Measurements from ENCODE around the gene EDARADD.
A peak's percentile ranks its signal among the peaks of the same experiment; 100 is the strongest.
"Not testable (repeated sequence)": the region's sequence is repeated elsewhere in the genome, so short reads cannot be mapped to it uniquely, and the experiment has no call there.

EDARADD gene

DNA sequence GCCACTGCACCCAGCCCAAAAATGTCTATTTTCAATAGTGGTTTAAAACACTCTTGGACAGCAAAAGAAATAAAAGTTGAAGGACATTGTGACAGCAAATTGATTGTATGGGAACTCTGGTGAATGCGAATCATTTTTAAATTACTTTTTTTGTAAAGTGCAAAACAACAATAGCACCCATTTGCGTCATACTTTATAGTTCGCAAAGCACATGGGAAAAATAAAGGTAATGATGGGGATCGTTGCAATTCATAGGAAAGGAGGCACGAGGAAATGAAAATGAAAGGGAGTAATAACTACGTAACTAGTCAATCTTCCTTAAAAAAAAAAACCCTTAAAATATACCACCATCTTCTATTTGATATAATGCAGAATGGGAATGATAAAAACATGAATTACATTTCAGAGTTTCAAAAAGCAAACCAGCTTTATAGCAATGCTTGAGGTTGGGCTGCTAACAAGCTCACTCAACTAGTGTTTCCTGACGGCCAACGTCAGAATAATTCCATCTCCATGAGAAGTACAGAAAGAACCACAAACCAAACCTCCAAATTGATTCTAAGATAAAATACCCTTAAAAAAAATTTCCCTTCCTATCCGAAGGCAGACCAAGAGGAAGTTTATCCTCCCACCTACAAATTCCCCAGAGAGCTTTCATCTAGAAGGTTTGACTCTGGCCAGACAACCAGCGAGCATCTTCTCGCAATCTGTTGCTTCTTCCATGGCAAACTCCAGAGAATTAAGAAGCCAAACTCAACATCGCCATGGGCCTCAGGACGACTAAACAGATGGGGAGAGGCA, at the start of gene EDARADD:
Gene EDARADD (plus strand): TSS at position 606 of the 801 bp plus-strand sequence. CDS start 159 bp downstream, at position 765.
- H3K27ac ChIP-seq = no peak within 1 kb of the TSS
- H3K36me3 ChIP-seq = no peaks in the 10 kb centered on the region
- no peaks in the 10 kb centered on the region for H3K9me3 ChIP-seq
- peaks cover 63% of the 10 kb centered on the region for H3K27me3 ChIP-seq
- peaks cover 14 to 23% of the 10 kb centered on the region in 2 experiments for H3K4me1 ChIP-seq (ENCODE audit: control insufficient read depth in 1 of 2, insufficient read depth in 1 of 2, low read depth in 1 of 2, low read length in 1 of 2)
- TF ChIP-seq, protein P1, sequence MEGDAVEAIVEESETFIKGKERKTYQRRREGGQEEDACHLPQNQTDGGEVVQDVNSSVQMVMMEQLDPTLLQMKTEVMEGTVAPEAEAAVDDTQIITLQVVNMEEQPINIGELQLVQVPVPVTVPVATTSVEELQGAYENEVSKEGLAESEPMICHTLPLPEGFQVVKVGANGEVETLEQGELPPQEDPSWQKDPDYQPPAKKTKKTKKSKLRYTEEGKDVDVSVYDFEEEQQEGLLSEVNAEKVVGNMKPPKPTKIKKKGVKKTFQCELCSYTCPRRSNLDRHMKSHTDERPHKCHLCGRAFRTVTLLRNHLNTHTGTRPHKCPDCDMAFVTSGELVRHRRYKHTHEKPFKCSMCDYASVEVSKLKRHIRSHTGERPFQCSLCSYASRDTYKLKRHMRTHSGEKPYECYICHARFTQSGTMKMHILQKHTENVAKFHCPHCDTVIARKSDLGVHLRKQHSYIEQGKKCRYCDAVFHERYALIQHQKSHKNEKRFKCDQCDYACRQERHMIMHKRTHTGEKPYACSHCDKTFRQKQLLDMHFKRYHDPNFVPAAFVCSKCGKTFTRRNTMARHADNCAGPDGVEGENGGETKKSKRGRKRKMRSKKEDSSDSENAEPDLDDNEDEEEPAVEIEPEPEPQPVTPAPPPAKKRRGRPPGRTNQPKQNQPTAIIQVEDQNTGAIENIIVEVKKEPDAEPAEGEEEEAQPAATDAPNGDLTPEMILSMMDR (IDR thresholded peaks at IDR 0.05) = no peak
- H3K4me3 ChIP-seq (ENCODE audit: low read depth in 1 of 2, low read length in 1 of 2) = peak within 1 kb of the TSS; percentile 17 to 55

DNA sequence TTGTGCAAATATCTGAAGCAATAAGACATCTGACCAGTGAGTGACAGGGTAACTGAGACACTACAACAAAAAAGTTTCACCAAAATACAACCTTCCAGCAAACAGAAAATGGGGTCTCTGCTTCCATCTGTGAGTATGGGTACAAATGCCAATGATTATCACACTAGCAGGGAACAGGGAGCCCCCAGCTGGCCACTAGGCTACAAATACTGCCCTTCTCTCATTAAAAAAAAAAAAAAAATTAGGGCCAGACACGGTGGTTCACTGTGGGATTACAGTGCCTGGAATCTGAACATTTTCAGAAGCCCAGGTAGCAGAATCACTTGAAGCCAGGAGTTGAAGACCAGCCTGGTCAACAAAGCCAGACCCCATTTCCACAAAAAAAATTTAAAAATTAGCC, 48.4 kb upstream of the EDARADD start:
- Histone ChIP-seq H3K9me3 (no peaks in the 10 kb centered on the region), H3K27ac (no peak overlapping the region), H3K4me1 (ENCODE audit: control insufficient read depth in 1 of 2, insufficient read depth in 1 of 2, low read depth in 1 of 2, low read length in 1 of 2) (no peaks in the 10 kb centered on the region), H3K27me3 (peaks cover 15% of the 10 kb centered on the region), H3K36me3 (no peaks in the 10 kb centered on the region), H3K4me3 (ENCODE audit: low read depth in 1 of 2, low read length in 1 of 2) (no peak overlapping the region)
- TF ChIP-seq, protein P1 (IDR thresholded peaks at IDR 0.05) = no peak

DNA sequence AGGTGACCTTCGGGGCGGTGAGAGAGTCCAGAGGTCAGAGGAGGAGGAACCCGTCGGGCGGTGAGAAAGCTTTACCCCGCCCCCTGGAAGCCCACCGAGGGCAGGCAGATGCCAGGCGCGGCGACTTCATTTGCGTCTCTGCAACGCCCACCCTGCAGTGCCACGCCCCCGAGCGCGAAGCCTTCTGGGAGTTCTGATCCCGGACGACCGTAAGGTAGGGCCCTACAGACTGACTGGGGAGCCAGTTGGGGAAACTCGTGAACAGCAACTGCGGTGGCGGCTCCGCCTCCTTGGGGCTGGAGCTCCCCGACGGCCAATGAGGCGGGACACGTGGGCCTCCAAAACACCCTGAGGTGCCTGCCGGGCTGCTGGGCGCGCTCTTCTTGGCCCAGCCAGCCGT, 46.0 kb upstream of the EDARADD start:
- no peaks in the 10 kb centered on the region for H3K4me1 ChIP-seq (ENCODE audit: control insufficient read depth in 1 of 2, insufficient read depth in 1 of 2, low read depth in 1 of 2, low read length in 1 of 2)
- TF ChIP-seq, protein P1 (IDR thresholded peaks at IDR 0.05) = no peak
- H3K27me3 ChIP-seq = peaks cover 15% of the 10 kb centered on the region
- H3K36me3 ChIP-seq = no peaks in the 10 kb centered on the region
- H3K27ac ChIP-seq = no peak overlapping the region
- no peak overlapping the region for H3K4me3 ChIP-seq (ENCODE audit: low read depth in 1 of 2, low read length in 1 of 2)
- H3K9me3 ChIP-seq = no peaks in the 10 kb centered on the region

DNA sequence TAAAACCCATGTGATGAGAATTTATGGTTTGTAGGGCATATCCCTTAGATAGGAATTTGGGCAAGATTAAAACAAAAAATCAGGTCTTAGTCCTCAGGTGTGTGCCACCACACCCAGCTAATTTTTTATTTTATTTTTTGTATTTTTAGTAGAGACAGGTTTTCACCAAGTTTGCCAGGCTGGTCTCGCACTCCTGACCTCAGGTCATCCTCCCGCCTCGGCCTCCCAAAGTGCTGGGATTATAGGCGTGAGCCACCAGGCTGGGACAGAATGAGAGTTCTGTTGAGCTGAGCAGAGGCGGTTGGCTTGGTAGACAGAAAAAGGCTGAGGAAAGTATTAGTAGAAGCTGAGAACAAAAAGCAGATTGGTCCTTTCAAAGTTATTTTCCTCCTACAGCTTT, 43.8 kb upstream of the EDARADD start:
- Histone ChIP-seq H3K27me3 (peaks cover 15% of the 10 kb centered on the region), H3K27ac (no peak overlapping the region), H3K4me1 (ENCODE audit: control insufficient read depth in 1 of 2, insufficient read depth in 1 of 2, low read depth in 1 of 2, low read length in 1 of 2) (peaks cover 2 to 10% of the 10 kb centered on the region in 2 experiments), H3K36me3 (no peaks in the 10 kb centered on the region), H3K4me3 (ENCODE audit: low read depth in 1 of 2, low read length in 1 of 2) (no peak overlapping the region), H3K9me3 (no peaks in the 10 kb centered on the region)
- TF ChIP-seq, protein P1 (IDR thresholded peaks at IDR 0.05) = no peak

DNA sequence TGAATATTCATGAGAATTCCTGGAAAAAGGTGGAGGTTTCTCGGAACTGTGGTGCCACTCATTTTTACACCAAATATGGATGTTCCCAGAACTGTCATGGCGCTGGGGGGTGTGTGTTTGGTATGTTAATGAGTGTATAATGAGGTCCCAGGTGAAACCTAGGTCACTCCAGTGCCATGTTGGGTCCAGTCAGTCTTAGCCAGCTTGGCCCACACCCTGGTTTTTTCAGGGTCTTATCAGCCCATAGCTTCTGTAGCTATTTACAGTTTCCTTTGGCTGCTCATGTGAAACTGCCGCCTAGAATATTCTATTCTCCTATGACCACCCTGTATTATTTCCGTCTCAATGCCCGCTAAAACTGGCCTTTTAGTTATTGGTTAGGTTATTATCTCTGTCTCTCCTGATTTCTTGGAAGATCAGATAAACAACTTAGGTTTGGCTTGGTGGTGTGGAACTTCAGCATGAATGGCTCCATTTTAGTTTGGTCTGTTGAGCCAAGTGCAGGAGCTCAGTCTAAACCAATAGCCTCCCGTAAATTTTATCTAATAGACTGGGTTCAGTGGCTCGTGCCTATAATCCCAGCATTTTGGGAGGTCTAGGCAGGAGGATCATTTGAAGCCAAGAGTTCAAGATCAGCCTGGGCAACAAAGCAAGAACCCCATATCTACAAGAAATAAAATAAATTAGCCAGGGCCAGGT, 42.1 kb upstream of the EDARADD start:
- Histone ChIP-seq H3K27ac (no peak overlapping the region), H3K4me3 (ENCODE audit: low read depth in 1 of 2, low read length in 1 of 2) (no peak overlapping the region), H3K27me3 (peaks cover 15% of the 10 kb centered on the region), H3K9me3 (no peaks in the 10 kb centered on the region), H3K36me3 (no peaks in the 10 kb centered on the region), H3K4me1 (ENCODE audit: control insufficient read depth in 1 of 2, insufficient read depth in 1 of 2, low read depth in 1 of 2, low read length in 1 of 2) (peaks cover 2 to 10% of the 10 kb centered on the region in 2 experiments)
- TF ChIP-seq, protein P1 (IDR thresholded peaks at IDR 0.05) = no peak

DNA sequence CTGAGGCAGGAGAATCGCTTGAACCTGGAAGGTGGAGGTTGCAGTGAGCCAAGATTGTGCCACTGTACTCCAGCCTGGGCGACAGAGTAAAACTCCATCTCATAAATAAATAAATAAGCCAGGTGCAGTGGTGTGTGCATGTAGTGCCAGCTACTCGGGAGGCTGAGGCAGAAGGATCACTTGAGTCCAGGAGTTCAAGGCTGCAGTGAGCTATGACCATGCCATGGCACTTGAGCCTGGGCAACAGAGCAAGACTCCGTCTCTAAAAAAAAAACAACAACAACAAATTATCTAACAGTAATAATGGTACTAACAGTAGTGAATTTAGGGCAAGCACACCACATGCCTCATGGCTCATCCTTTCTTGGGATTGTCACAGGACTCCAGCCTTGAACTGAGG, 41.3 kb upstream of the EDARADD start:
- H3K4me1 ChIP-seq (ENCODE audit: control insufficient read depth in 1 of 2, insufficient read depth in 1 of 2, low read depth in 1 of 2, low read length in 1 of 2); H3K9me3 ChIP-seq; H3K27ac ChIP-seq; H3K36me3 ChIP-seq; H3K4me3 ChIP-seq (ENCODE audit: low read depth in 1 of 2, low read length in 1 of 2): not testable (repeated sequence)
- peaks cover 15% of the 10 kb centered on the region for H3K27me3 ChIP-seq

Measured in neutrophil (primary cell).